Activated naive CD4-positive, alpha-beta T cell treated with anti-CD3 and anti-CD28 coated beads for 36 hours (primary cell): ENCODE measurements around the gene ZNF692. TPM values are rescaled to one million over a fixed set of nuclear protein-coding genes. Genes with fewer than 3 reads are reported as not detected.

ENCODE experiments used
- CTCF ChIA-PET: fragments of 350-600 bp; sonication (Branson Sonifier 250); formaldehyde crosslinking; loops from one replicate; lab custom pipeline; 2021; ENCODE audit warnings: antibody characterized with exemption; lab: Charles Lee
- DNase-seq: peaks from one replicate; pipeline ENCODE4 v3.0.0-alpha.2; 2020
- H3K27ac Mint-ChIP-seq: one replicate; pipeline ENCODE4 v1.8.0; 2021; ENCODE audit warnings: mild to moderate bottlenecking, mixed read lengths
- H3K27me3 Mint-ChIP-seq: one replicate; pipeline ENCODE4 v1.8.0; 2021; ENCODE audit warnings: low read depth, mixed read lengths
- H3K36me3 Mint-ChIP-seq: one replicate; pipeline ENCODE4 v1.8.0; 2021; ENCODE audit warnings: low read depth, mixed read lengths
- H3K4me1 Mint-ChIP-seq: one replicate; pipeline ENCODE4 v1.8.0; 2021; ENCODE audit warnings: low read depth, mixed read lengths
- H3K4me3 Mint-ChIP-seq: one replicate; pipeline ENCODE4 v1.8.0; 2021; ENCODE audit warnings: mild to moderate bottlenecking, moderate library complexity, mixed read lengths
- H3K9me3 Mint-ChIP-seq: one replicate; pipeline ENCODE4 v1.8.0; 2021; ENCODE audit warnings: mixed read lengths
- intact Hi-C: fragments of 100-400 bp; cut with micrococcal nuclease; formaldehyde crosslinking; loops from one replicate; pipeline ENCODE4 v1.15.1; 2023
- total RNA-seq, 2 experiments: library from RNA; stranded (reverse); gene quantifications; one replicate each; pipeline ENCODE4 v1.2.3, GENCODE V29; 2021

Gene ZNF692, protein sequence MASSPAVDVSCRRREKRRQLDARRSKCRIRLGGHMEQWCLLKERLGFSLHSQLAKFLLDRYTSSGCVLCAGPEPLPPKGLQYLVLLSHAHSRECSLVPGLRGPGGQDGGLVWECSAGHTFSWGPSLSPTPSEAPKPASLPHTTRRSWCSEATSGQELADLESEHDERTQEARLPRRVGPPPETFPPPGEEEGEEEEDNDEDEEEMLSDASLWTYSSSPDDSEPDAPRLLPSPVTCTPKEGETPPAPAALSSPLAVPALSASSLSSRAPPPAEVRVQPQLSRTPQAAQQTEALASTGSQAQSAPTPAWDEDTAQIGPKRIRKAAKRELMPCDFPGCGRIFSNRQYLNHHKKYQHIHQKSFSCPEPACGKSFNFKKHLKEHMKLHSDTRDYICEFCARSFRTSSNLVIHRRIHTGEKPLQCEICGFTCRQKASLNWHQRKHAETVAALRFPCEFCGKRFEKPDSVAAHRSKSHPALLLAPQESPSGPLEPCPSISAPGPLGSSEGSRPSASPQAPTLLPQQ
- 10 to 100 TPM; 87.6 to 88.7 TPM for total RNA-seq

DNA sequence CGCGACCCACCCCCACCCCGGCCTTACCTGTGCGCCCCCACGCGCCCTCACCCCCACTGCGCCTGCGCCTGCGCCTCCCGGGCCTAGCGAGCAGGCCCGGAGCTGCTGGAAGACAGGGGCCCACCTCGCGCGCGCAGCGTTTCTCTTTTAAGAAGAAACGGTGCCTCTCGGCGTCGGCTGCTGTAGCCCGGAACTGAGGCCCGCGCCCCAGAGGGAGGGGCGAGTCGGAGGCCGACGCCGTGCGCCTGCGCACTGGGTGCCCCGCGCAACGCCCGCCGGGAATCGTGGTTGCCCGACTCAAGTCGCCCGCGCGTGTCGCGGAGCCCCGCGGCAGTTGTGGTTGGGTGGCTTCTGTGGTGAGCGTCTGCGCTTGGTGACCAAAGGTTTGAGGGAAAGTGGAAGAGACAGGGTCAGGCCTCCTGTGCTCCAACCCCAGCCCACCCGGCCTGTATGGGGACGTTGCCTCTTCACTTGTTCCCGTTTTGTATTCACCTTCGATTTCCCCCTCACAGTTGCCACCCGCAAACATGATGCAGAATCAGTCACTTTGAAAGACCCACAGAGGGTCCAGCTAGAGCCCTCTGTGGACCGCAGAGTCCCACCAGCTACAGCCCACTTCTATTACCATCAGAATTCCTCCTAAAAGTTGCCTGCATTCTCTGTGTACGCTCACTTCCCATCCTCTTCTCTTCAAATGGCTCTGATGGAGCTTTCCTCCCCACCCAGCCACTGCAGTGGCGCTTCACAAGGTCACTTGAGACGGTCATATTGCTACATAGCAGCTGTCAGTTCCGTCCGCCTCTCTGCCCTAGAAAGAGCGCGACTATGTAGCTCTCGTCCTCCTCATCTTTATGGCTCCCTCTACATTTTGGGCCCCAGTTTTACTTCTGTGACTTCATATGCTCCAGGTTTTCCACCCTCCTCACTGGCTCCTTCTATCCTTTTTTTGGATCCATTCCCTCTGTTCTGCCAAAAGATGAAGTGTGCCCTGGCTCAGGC lies at the start of gene ZNF692:
Gene ZNF692 (minus strand): TSS at position 195 of the 999 bp plus-strand sequence. CDS start 776 bp downstream, outside the sequence.
- Mint-ChIP-seq H3K9me3 (no peaks in the 10 kb centered on the region), H3K4me1 (peaks cover 65% of the 10 kb centered on the region), H3K27me3 (no peaks in the 10 kb centered on the region), H3K27ac (peak within 1 kb of the TSS; percentile 93), H3K4me3 (peak within 1 kb of the TSS; percentile 94), H3K36me3 (peaks cover 30% of the 10 kb centered on the region)
- DNase-seq = peak; percentile 97
- intact Hi-C loops = loop anchor here (1.0 to 2.0 kb wide), 6 partner anchors 14 to 1926 kb away; partner anchors contain the start of genes PGBD2 and ZNF672
- CTCF ChIA-PET = interaction anchor here (0.6 to 3.2 kb wide), 16 partner anchors 8 to 42 kb away, joined by 3 to 28 read pairs (median 4); partner anchors contain the start of genes SH3BP5L and ZNF672

DNA sequence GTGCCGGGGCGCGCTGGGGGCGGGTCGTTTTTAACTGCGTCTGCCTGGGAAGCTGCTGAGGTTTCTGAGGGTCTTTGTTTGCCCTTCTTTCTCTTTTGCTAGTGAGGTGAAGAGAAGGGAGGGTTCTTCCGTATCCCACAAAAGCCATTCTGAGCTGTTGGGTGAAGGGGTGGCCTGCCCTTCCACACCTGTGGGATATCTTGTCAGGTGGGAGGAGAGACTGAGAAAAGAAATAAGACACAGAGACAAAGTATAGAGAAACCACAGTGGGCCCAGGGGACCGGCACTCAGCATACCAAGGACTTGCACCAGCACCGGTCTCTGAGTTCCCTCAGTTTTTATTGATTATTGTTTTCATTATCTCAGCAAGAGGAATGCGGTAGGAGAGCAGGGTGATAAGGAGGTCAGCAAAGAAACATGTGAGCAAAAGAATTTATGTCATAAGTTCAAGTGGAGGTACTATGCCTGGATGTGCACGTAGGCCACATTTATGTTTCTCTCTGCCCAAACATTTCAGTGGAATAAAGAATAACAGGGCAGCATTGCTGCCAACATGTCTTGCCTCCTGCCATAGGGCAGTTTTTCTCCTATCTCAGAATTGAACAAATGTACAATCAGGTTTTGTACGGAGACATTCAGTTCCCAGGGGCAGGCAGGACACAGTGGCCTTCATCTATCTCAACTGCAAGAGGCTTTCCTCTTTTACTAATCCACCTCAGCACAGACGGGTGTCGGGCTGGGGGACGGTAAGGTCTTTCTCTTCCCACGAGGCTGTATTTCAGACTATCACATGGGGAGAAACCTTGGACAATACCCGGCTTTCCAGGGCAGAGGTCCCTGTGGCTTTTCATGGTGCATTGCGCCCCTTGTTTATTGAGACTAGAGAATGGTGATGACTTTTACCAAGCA lies 48.1 kb upstream of the ZNF692 start:
- H3K4me3 Mint-ChIP-seq = peak overlapping the region; percentile 92

DNA sequence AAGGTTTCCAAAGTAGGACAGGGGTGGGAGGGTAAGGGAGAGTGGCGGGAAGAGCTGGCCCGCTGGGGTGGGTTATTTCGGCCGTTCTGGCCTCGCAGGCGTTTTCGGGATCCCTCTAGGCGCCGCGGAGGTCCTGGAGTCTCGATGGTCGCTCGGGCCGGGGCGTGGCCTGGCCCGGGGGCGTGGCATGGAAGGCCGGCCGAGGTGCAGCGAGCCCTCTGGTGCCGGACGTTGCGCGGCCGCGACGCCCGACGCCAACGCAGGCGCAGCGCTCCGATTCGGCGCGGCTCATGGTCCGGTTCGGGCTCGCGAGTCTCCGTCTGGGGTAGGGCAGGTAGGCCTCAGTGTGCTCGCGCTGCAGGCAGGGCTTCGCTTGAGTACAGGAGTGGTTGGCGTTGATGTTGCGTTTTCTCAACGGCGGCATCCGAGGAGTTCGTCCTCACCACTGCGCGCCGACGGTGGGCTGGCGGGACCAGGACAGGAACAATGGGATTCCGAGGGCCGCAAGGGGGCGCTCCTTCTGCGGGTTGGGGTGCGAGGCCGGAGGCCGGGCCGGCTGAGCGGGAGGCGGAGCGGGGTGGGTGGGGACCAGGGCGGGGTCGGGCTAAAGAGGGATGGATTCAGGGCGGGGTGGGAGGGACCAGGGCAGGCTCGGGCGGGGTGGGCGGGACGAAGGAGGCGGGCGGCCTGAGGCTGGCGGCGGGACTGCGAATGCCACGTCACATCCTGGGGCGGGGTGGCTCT lies 47.3 kb upstream of the ZNF692 start, which contains the start of gene PGBD2:
Gene PGBD2 (plus strand): TSS at position 227 of the 744 bp plus-strand sequence. CDS start 7,628 bp downstream, outside the sequence.
- CTCF ChIA-PET = interaction anchor here (0.9 to 1.2 kb wide), 3 partner anchors 10 to 81 kb away, joined by 3 to 4 read pairs (median 3); no protein-coding TSS in a partner anchor
- H3K27ac Mint-ChIP-seq = peak within 1 kb of the TSS; percentile 97
- peaks cover 14% of the 10 kb centered on the region for H3K4me1 Mint-ChIP-seq
- H3K27me3 Mint-ChIP-seq = no peaks in the 10 kb centered on the region
- H3K36me3 Mint-ChIP-seq = no peaks in the 10 kb centered on the region
- DNase-seq = peak; percentile 97
- peak within 1 kb of the TSS; percentile 92 for H3K4me3 Mint-ChIP-seq
- intact Hi-C loops = loop anchor here (1.0 kb wide), 5 partner anchors 18 to 80 kb away; partner anchors contain the start of genes ZNF672 and ZNF692
- no peaks in the 10 kb centered on the region for H3K9me3 Mint-ChIP-seq

More for the DNA sequence above, 48.1 kb upstream of the ZNF692 start:
- Mint-ChIP-seq H3K27ac (peak overlapping the region; percentile 87), H3K27me3 (no peaks in the 10 kb centered on the region), H3K4me1 (peaks cover 14% of the 10 kb centered on the region), H3K9me3 (no peaks in the 10 kb centered on the region), H3K36me3 (no peaks in the 10 kb centered on the region)
- intact Hi-C loops = loop anchor here (1.0 kb wide), 5 partner anchors 17 to 81 kb away; partner anchors contain the start of genes ZNF672 and ZNF692
- CTCF ChIA-PET = interaction anchor here (0.9 to 1.2 kb wide), 3 partner anchors 9 to 82 kb away, joined by 3 to 4 read pairs (median 3); no protein-coding TSS in a partner anchor
- DNase-seq = no peak

DNA sequence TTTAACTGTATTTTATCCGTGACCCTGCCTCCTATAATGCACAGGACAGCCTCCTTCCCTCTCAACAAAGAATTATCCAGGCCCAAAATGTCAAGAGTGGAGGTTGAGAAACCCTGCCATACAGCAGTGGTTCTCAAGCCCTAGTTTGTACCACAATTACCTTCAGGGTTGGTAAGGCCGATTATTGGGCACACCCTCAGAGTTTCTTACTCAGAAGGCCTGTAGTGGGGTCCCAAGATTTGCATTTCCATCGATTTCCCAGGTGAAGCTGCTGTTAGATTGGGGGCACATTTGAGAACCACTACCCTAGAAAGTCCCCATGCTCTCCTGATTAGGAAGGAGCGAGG lies 46.8 kb upstream of the ZNF692 start:
- H3K4me3 Mint-ChIP-seq = peak overlapping the region; percentile 89
- no peak for DNase-seq
- intact Hi-C loops = loop anchor here (1.0 to 2.0 kb wide), 6 partner anchors 15 to 79 kb away; partner anchors contain the start of genes ZNF672 and ZNF692
- no peaks in the 10 kb centered on the region for H3K9me3 Mint-ChIP-seq
- CTCF ChIA-PET = interaction anchor here (1.2 kb wide), 1 partner anchor 81 kb away, joined by 3 read pairs; no protein-coding TSS in a partner anchor
- no peaks in the 10 kb centered on the region for H3K36me3 Mint-ChIP-seq
- H3K4me1 Mint-ChIP-seq = peaks cover 14% of the 10 kb centered on the region
- H3K27ac Mint-ChIP-seq = peak overlapping the region; percentile 97
- no peaks in the 10 kb centered on the region for H3K27me3 Mint-ChIP-seq

DNA sequence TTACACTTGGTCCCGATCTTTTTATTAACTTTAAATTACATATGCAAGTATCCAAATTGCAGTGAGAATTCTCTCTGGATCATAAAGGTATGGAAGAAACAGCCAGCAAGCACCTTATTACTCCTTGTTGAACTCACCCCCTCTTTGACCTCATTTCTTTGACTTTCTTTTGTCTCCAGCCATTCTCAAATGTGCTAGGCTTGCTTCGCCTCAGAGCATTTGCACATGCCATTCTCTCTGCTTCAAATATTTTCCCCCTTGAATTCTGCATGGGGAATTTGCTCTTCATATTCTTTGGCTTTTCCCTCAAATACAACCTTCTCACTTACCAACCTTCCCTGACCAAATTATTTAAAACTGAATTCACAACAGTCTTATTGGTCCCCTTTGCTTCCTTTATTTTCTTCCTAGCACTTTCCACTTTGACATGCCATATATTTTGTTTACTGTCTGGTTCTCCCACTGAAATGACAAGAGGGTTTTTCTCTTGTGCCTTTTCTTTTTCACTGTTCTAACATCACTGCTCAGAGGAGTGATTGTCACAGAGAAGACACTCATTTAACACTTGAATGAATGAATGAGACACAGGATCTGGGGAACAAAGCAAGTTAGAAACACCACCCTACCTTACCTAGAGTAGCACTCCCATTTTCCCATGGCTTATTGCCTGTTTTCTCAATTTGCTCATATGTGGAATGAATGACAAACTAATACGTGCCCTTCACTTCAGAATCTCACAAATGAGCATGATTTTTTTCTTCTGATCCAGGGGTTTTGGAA lies 45.7 kb upstream of the ZNF692 start:
- DNase-seq = no peak
- intact Hi-C loops = loop anchor here (2.0 kb wide), 1 partner anchor 14 kb away; no protein-coding TSS in a partner anchor
- no peak overlapping the region for H3K4me3 Mint-ChIP-seq
- H3K9me3 Mint-ChIP-seq = no peaks in the 10 kb centered on the region
- no peak overlapping the region for H3K27ac Mint-ChIP-seq
- peaks cover 14% of the 10 kb centered on the region for H3K4me1 Mint-ChIP-seq
- no peaks in the 10 kb centered on the region for H3K27me3 Mint-ChIP-seq
- CTCF ChIA-PET = no interaction called here
- H3K36me3 Mint-ChIP-seq = no peaks in the 10 kb centered on the region

DNA sequence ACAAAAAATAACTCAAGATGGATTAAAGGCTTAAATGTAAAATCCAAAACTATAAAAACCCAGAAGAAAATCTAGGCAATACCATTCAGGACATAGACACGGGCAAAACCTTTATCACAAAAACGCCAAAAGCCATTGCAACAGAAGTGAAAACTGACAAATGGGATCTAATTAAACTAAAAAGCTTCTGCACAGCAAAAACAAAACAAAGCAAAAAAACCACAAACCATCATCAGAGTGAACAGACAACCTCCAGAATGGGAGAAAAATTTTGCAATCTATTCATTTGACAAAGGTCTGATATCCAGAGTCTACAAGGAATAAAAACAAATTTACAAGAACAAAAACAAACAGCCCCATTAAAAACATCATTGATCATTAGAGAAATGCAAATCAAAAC lies 42.7 kb upstream of the ZNF692 start:
- Mint-ChIP-seq H3K4me3 (no peak overlapping the region), H3K4me1 (no peaks in the 10 kb centered on the region), H3K27ac (no peak overlapping the region), H3K9me3 (no peaks in the 10 kb centered on the region), H3K36me3 (no peaks in the 10 kb centered on the region), H3K27me3 (peaks cover 8% of the 10 kb centered on the region)
- CTCF ChIA-PET = interaction anchor here (0.7 kb wide), 1 partner anchor 43 kb away, joined by 3 read pairs; the partner anchor contains the start of gene ZNF692
- no peak for DNase-seq
- intact Hi-C loops = no loop called here

DNA sequence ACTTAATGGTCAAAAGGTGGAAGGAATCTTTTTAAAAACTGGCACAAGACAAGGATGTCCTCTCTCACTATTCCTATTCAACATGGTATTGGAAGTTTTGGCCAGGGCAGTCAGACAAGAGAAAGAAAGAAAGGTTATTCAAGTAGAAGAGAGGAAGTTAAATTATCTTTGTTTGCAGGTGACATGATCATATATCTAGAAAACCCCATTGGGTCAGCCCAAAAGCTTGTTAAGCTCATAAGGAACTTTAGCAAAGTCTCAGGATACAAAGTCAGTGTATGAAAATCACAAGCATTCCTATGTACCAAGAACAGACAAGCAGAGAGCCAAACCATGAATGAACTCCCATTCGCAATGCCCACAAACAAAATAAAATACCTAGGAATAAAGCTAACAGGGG lies 41.8 kb upstream of the ZNF692 start:
- Mint-ChIP-seq H3K27me3 (peaks cover 8% of the 10 kb centered on the region), H3K27ac (no peak overlapping the region), H3K4me1 (no peaks in the 10 kb centered on the region), H3K9me3 (no peaks in the 10 kb centered on the region), H3K36me3 (no peaks in the 10 kb centered on the region), H3K4me3 (no peak overlapping the region)
- CTCF ChIA-PET = no interaction called here
- no peak for DNase-seq
- intact Hi-C loops = no loop called here

DNA sequence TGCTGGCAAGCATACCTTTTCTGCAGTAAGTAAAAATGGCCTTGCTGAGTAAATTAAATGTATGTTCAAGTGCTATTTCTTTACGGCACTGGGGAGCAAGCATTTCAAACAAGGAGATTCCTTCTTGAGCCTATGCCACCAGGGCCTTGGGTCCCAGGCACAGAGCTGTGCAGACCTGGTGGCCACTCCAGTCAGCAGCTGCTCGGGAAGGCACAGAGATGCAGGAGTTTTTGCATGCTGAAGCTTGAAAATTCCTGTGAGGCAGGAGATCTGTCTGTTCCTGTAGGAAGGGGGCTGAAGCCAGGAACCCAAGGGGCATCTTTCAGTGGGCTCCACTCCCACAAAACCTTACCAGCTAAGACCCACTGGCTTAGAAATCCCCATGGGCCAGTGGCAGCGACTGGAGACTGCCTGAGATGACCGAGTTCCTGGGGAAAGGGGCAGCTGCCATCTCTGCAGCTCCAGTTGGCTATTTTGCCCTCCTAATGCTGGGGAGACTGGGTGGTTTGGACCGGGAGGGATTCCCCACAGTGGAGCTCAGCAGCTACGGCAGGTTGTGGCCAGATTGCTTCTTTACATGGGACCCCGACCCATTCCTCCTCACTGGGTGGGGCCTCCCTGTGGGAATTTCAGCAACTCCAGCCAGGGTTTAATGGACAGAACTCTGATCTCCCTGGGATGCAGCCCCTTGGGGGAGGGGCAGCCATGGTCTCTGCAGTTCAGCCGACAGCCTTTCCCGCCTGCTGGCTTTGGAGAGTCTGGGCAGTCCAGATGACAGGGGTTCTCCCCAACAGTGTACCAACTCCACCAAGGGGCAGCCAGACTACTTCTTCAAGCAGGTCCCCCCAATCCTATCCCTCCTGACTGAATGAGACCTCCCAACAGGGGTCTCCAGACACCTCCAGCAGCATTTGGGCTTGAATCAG lies 38.8 kb upstream of the ZNF692 start:
- intact Hi-C loops = no loop called here
- Mint-ChIP-seq H3K27me3 (peaks cover 10% of the 10 kb centered on the region), H3K4me1 (no peaks in the 10 kb centered on the region), H3K9me3 (no peaks in the 10 kb centered on the region), H3K27ac (no peak overlapping the region), H3K36me3 (no peaks in the 10 kb centered on the region), H3K4me3 (no peak overlapping the region)
- no peak for DNase-seq
- CTCF ChIA-PET = interaction anchor here (1.9 kb wide), 1 partner anchor 28 kb away, joined by 5 read pairs; no protein-coding TSS in a partner anchor

DNA sequence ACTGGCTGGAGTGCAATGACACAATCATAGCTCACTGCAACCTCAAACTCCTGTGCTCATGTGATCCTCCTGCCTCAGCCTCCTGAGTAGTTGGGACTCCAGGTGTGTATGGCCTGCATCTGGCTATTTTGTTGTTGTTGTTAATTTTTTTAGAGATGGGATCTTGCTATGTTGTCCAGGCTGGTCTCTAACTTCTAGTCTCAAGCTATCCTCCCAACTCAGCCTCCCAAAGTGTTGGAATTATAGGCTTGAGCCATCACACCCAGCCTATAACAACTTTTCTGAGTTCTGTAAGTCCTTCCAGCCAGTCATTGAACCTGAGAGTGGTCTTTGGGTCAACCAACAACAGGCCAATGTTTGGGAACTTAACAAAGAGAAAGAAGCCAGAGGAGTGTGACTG lies 36.0 kb upstream of the ZNF692 start:
- CTCF ChIA-PET = no interaction called here
- no peaks in the 10 kb centered on the region for H3K4me1 Mint-ChIP-seq
- no peak overlapping the region for H3K27ac Mint-ChIP-seq

More for the DNA sequence above, 36.0 kb upstream of the ZNF692 start:
- Mint-ChIP-seq H3K9me3 (no peaks in the 10 kb centered on the region), H3K36me3 (no peaks in the 10 kb centered on the region), H3K27me3 (peaks cover 10% of the 10 kb centered on the region), H3K4me3 (no peak overlapping the region)
- intact Hi-C loops = no loop called here
- no peak for DNase-seq
